ENCODE data around the gene STK16. TPM values are rescaled to one million over a fixed set of nuclear protein-coding genes. Genes with fewer than 3 reads are reported as not detected.

The STK16 gene
- total RNA-seq, 1 experiment from 2014 or later, result 21.6 TPM

DNA sequence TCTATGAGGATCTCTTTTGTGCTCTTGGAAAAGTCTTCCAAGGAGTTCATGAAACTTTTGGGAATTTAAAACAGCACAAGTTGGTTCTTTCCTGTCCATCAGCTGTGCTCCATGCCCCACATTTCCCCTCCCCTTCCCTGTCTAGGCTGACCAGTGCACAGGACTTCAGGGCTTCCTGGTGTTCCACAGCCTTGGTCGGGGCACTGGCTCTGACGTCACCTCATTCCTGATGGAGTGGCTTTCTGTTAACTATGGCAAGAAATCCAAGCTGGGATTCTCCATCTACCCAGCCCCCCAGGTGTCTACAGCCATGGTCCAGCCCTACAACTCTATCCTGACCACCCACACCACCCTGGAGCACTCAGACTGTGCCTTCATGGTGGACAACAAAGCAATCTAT, 25.7 kb downstream of the STK16 start:
- Histone ChIP-seq H3K4me2 (ENCODE audit: insufficient read depth, insufficient read length, low read length) (no peak overlapping the region), H2BK120ac (ENCODE audit: low read depth, low read length, poor library complexity, severe bottlenecking) (no peak overlapping the region), H3K4me1 (ENCODE audit: insufficient read depth, low read length) (peaks cover 4% of the 10 kb centered on the region; the same call in 1 of the 2 replicates), H3K4ac (ENCODE audit: low read depth, low read length) (no peak overlapping the region), H2BK20ac (ENCODE audit: low read depth, low read length, poor library complexity, severe bottlenecking) (no peak overlapping the region), H3K56ac (ENCODE audit: insufficient read length, low read depth, low read length) (no peak overlapping the region), H4K91ac (ENCODE audit: insufficient read length, low read depth, low read length) (no peak overlapping the region), H3K23me2 (ENCODE audit: insufficient read length, low read depth, low read length, poor library complexity, severe bottlenecking) (no peaks in the 10 kb centered on the region), H4K8ac (replicated peaks; ENCODE audit: insufficient read length, low read depth, low read length) (no peak overlapping the region), H3T11ph (ENCODE audit: low read length) (no peak overlapping the region), H2BK12ac (ENCODE audit: insufficient read length, low read depth, low read length) (no peak overlapping the region), H2AFZ (ENCODE audit: low read length) (no peak overlapping the region), H3K23ac (ENCODE audit: insufficient read length, low read depth, low read length) (no peak overlapping the region), H2BK15ac (ENCODE audit: low read depth, low read length) (no peak overlapping the region), H3K9ac (ENCODE audit: extremely low read depth, insufficient read length, low read length) (no peak overlapping the region), H2AK5ac (ENCODE audit: insufficient read length, low read length) (no peak overlapping the region), H3K14ac (ENCODE audit: insufficient read depth, low read length) (no peak overlapping the region), H3K27ac (ENCODE audit: insufficient read length, low read depth, low read length) (no peak overlapping the region), H4K5ac (ENCODE audit: insufficient read length, low read depth, low read length) (no peak overlapping the region), H2BK5ac (ENCODE audit: insufficient read length, low read length) (no peak overlapping the region), H3K18ac (ENCODE audit: insufficient read length, low read depth, low read length) (no peak overlapping the region), H3K9me3 (ENCODE audit: control insufficient read depth, low read depth, low read length) (no peaks in the 10 kb centered on the region), H3K27me3 (ENCODE audit: insufficient read depth, low read length) (no peaks in the 10 kb centered on the region), H3K79me1 (ENCODE audit: insufficient read depth, low read depth, low read length, poor library complexity, severe bottlenecking) (no peaks in the 10 kb centered on the region), H3K79me2 (ENCODE audit: insufficient read depth, low read length) (no peaks in the 10 kb centered on the region), H4K20me1 (ENCODE audit: control insufficient read depth, insufficient read depth, insufficient read length) (no peaks in the 10 kb centered on the region)
- H3K36me3 Mint-ChIP-seq (ENCODE audit: insufficient read depth in 1 of 3, low read depth in 3 of 3), result no peaks in the 10 kb centered on the region
- peaks cover 39% of the 10 kb centered on the region for H3K27me3 Mint-ChIP-seq (ENCODE audit: low read depth)
- no peak for DNase-seq
- H3K27ac Mint-ChIP-seq, result no peak overlapping the region
- H3K4me3 Mint-ChIP-seq, result no peak overlapping the region
- H3K4me1 Mint-ChIP-seq, result peaks cover 12 to 17% of the 10 kb centered on the region in 2 experiments
- no peaks in the 10 kb centered on the region for H3K9me3 Mint-ChIP-seq
- no CpG with 5 or more reads among the region's 2 CpGs for WGBS (ENCODE audit: extremely low coverage, insufficient read length, low lambda C conversion rate)
- TF ChIP-seq, protein P1, sequence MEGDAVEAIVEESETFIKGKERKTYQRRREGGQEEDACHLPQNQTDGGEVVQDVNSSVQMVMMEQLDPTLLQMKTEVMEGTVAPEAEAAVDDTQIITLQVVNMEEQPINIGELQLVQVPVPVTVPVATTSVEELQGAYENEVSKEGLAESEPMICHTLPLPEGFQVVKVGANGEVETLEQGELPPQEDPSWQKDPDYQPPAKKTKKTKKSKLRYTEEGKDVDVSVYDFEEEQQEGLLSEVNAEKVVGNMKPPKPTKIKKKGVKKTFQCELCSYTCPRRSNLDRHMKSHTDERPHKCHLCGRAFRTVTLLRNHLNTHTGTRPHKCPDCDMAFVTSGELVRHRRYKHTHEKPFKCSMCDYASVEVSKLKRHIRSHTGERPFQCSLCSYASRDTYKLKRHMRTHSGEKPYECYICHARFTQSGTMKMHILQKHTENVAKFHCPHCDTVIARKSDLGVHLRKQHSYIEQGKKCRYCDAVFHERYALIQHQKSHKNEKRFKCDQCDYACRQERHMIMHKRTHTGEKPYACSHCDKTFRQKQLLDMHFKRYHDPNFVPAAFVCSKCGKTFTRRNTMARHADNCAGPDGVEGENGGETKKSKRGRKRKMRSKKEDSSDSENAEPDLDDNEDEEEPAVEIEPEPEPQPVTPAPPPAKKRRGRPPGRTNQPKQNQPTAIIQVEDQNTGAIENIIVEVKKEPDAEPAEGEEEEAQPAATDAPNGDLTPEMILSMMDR (conservative IDR thresholded peaks at IDR 0.05), result no peak
